ENCODE measurements around the gene ITPR3.

The ITPR3 gene

GRCh38 chr6:33675968-33676367 lies 54.8 kb downstream of the ITPR3 start:
- Mint-ChIP-seq H3K27me3 (ENCODE audit: low read depth, poor library complexity) (peaks cover 6% of the 10 kb centered on the region), H3K4me1 (peaks cover 43% of the 10 kb centered on the region), H3K36me3 (ENCODE audit: low read depth) (no peaks in the 10 kb centered on the region), H3K9me3 (no peaks in the 10 kb centered on the region), H3K4me3 (no peak overlapping the region), H3K27ac (no peak overlapping the region)
- DNase-seq: no peak
- no peak for TF ChIP-seq CTCF (IDR thresholded peaks at IDR 0.05)

- no peak for DNase-seq
- no peaks in the 10 kb centered on the region for H3K36me3 Mint-ChIP-seq (ENCODE audit: low read depth)
- no peak overlapping the region for H3K4me3 Mint-ChIP-seq
- no peak for TF ChIP-seq CTCF (IDR thresholded peaks at IDR 0.05)
- peaks cover 37% of the 10 kb centered on the region for H3K4me1 Mint-ChIP-seq
- peaks cover 6% of the 10 kb centered on the region for H3K27me3 Mint-ChIP-seq (ENCODE audit: low read depth, poor library complexity)
- H3K27ac Mint-ChIP-seq: peak overlapping the region; percentile 54
- H3K9me3 Mint-ChIP-seq: no peaks in the 10 kb centered on the region
These were observed 55.5 kb downstream of the ITPR3 start for GRCh38 chr6:33676416-33677142.

GRCh38 chr6:33677143-33677660 lies 56.1 kb downstream of the ITPR3 start:
- Mint-ChIP-seq H3K9me3 (no peaks in the 10 kb centered on the region), H3K36me3 (ENCODE audit: low read depth) (no peaks in the 10 kb centered on the region), H3K4me3 (no peak overlapping the region), H3K4me1 (peaks cover 31% of the 10 kb centered on the region), H3K27ac (no peak overlapping the region), H3K27me3 (ENCODE audit: low read depth, poor library complexity) (peaks cover 6% of the 10 kb centered on the region)
- TF ChIP-seq CTCF (IDR thresholded peaks at IDR 0.05): no peak
- no peak for DNase-seq

GRCh38 chr6:33677689-33678088 lies 56.6 kb downstream of the ITPR3 start:
- no peak for TF ChIP-seq CTCF (IDR thresholded peaks at IDR 0.05)
- no peaks in the 10 kb centered on the region for H3K36me3 Mint-ChIP-seq (ENCODE audit: low read depth)
- H3K9me3 Mint-ChIP-seq: no peaks in the 10 kb centered on the region
- peaks cover 31% of the 10 kb centered on the region for H3K4me1 Mint-ChIP-seq
- no peak overlapping the region for H3K27ac Mint-ChIP-seq
- peaks cover 6% of the 10 kb centered on the region for H3K27me3 Mint-ChIP-seq (ENCODE audit: low read depth, poor library complexity)
- DNase-seq: no peak
- H3K4me3 Mint-ChIP-seq: no peak overlapping the region

GRCh38 chr6:33678233-33678931 lies 57.3 kb downstream of the ITPR3 start:
- H3K4me3 Mint-ChIP-seq: no peak overlapping the region
- H3K4me1 Mint-ChIP-seq: peaks cover 26% of the 10 kb centered on the region
- no peaks in the 10 kb centered on the region for H3K36me3 Mint-ChIP-seq (ENCODE audit: low read depth)
- H3K27me3 Mint-ChIP-seq (ENCODE audit: low read depth, poor library complexity): peaks cover 6% of the 10 kb centered on the region
- no peaks in the 10 kb centered on the region for H3K9me3 Mint-ChIP-seq
- peak overlapping the region; percentile 58 for H3K27ac Mint-ChIP-seq
- DNase-seq: no peak
- no peak for TF ChIP-seq CTCF (IDR thresholded peaks at IDR 0.05)

All from nephron progenitor cell (in vitro differentiated cells).